Activated CD4-positive, alpha-beta T cell treated with anti-CD3 and anti-CD28 coated beads for 4 hours (primary cell): Measurements from ENCODE around the gene RPTOR.

Experiments
- DNase-seq, 2 donors: peaks; one replicate each; pipeline ENCODE4 v3.0.0-alpha.2; 2020

RPTOR gene

GRCh38 chr17:80956321-80957190 lies 411.9 kb downstream of the RPTOR start:
- DNase-seq = no peak

GRCh38 chr17:80957461-80957941 lies 412.9 kb downstream of the RPTOR start:
- DNase-seq = no peak

- no peak for DNase-seq
Measured at GRCh38 chr17:80959330-80960036, 414.8 kb downstream of the RPTOR start.

- DNase-seq = no peak
Measured at GRCh38 chr17:80960037-80960796, 415.6 kb downstream of the RPTOR start.

GRCh38 chr17:80960797-80961452 lies 416.3 kb downstream of the RPTOR start:
- DNase-seq = no peak

GRCh38 chr17:80961541-80962330 lies 417.1 kb downstream of the RPTOR start:
- no peak for DNase-seq

- DNase-seq = no peak
Measured at GRCh38 chr17:80962356-80963329, 418.0 kb downstream of the RPTOR start.

- no peak for DNase-seq
Measured at GRCh38 chr17:80963812-80964543, 419.3 kb downstream of the RPTOR start.

GRCh38 chr17:80964544-80964856 lies 419.9 kb downstream of the RPTOR start:
- no peak for DNase-seq

GRCh38 chr17:80964859-80965580 lies 420.4 kb downstream of the RPTOR start:
- no peak for DNase-seq

- no peak for DNase-seq
Measured at GRCh38 chr17:80965606-80966005, 421.0 kb downstream of the RPTOR start.

GRCh38 chr17:80967404-80967872 lies 422.8 kb downstream of the RPTOR start:
- DNase-seq = no peak

- DNase-seq = no peak
Measured at GRCh38 chr17:80968602-80969029, 424.0 kb downstream of the RPTOR start.

- DNase-seq = no peak
Measured at GRCh38 chr17:80969030-80969673, 424.5 kb downstream of the RPTOR start.

GRCh38 chr17:80969674-80970043 lies 425.0 kb downstream of the RPTOR start:
- DNase-seq = no peak

- peak; percentile 38 to 46 for DNase-seq
Measured at GRCh38 chr17:80970044-80970761, 425.6 kb downstream of the RPTOR start.

- DNase-seq = no peak
Measured at GRCh38 chr17:80970762-80971703, 426.4 kb downstream of the RPTOR start.
